ENCODE results near the gene PHF12. TPM values are rescaled to one million over a fixed set of nuclear protein-coding genes. Genes with fewer than 3 reads are reported as not detected.
A peak's percentile ranks its signal among the peaks of the same experiment; 100 is the strongest.

The PHF12 gene
- total and polyA plus RNA-seq, 7 donors = 6.9 to 54.3 (median 39.1) TPM

- no peak overlapping the region for H3K27ac ChIP-seq
- intact Hi-C loops (cut with DNase I) = no loop called here
Observed at GRCh38 chr17:28911411-28912045, 39.8 kb downstream of the PHF12 start.

GRCh38 chr17:28910534-28910933 lies 40.8 kb downstream of the PHF12 start:
- peaks cover 0 to 37% (median 34%) of the 10 kb centered on the region in 4 donors for H3K4me1 ChIP-seq
- H3K4me3 ChIP-seq = no peak overlapping the region

More at GRCh38 chr17:28911411-28912045, 39.8 kb downstream of the PHF12 start:
- H3K4me3 ChIP-seq = no peak overlapping the region
- TF ChIP-seq EP300 (IDR thresholded peaks at IDR 0.05) (no peak), POLR2AphosphoS5 (IDR thresholded peaks at IDR 0.05) (no peak), CTCF (IDR thresholded peaks at IDR 0.05) (no peak), POLR2A (IDR thresholded peaks at IDR 0.05) (no peak)
- no peaks in the 10 kb centered on the region for H3K9me3 ChIP-seq
- peaks cover 60 to 87% (median 71%) of the 10 kb centered on the region in 4 donors for H3K36me3 ChIP-seq
- 93 to 94% methylated on average over 13 of the region's 13 CpGs for WGBS, 2 donors
- peaks cover 0 to 30% (median 29%) of the 10 kb centered on the region in 4 donors for H3K4me1 ChIP-seq
- H3K27me3 ChIP-seq = no peaks in the 10 kb centered on the region
- DNase-seq = no peak

GRCh38 chr17:28908640-28909167 lies 42.6 kb downstream of the PHF12 start:
- Histone ChIP-seq H3K36me3 (peaks cover 51 to 70% (median 58%) of the 10 kb centered on the region in 4 donors), H3K27ac (peak overlapping the region; percentile 72 to 88 (median 84)), H3K27me3 (no peaks in the 10 kb centered on the region), H3K4me3 (no peak overlapping the region), H3K4me1 (peaks cover 0 to 37% (median 34%) of the 10 kb centered on the region in 4 donors), H3K9me3 (no peaks in the 10 kb centered on the region)
- peak; percentile 87 for DNase-seq
- 49 to 66% methylated on average over 6 of the region's 6 CpGs for WGBS, 2 donors
- TF ChIP-seq POLR2A (IDR thresholded peaks at IDR 0.05) = no peak
- TF ChIP-seq EP300 (IDR thresholded peaks at IDR 0.05) = no peak
- peak in 2 of 4 donors; percentile 20 to 63 for TF ChIP-seq POLR2AphosphoS5 (IDR thresholded peaks at IDR 0.05)
- TF ChIP-seq CTCF (IDR thresholded peaks at IDR 0.05) = no peak
- intact Hi-C loops (cut with DNase I) = no loop called here

More at GRCh38 chr17:28910534-28910933, 40.8 kb downstream of the PHF12 start:
- DNase-seq = no peak
- Histone ChIP-seq H3K36me3 (peaks cover 62 to 87% (median 70%) of the 10 kb centered on the region in 4 donors), H3K9me3 (no peaks in the 10 kb centered on the region), H3K27ac (no peak overlapping the region), H3K27me3 (no peaks in the 10 kb centered on the region)
- intact Hi-C loops (cut with DNase I) = no loop called here
- 88% methylated on average over 1 of the region's 1 CpG for WGBS, 2 donors
- no peak for TF ChIP-seq EP300 (IDR thresholded peaks at IDR 0.05)
- TF ChIP-seq CTCF (IDR thresholded peaks at IDR 0.05) = no peak

- Histone ChIP-seq H3K4me1 (peaks cover 0 to 42% (median 39%) of the 10 kb centered on the region in 4 donors), H3K27ac (peak overlapping the region; percentile 72 to 88 (median 84)), H3K27me3 (no peaks in the 10 kb centered on the region), H3K4me3 (no peak overlapping the region), H3K36me3 (peaks cover 43 to 62% (median 50%) of the 10 kb centered on the region in 4 donors), H3K9me3 (no peaks in the 10 kb centered on the region)
- no peak for DNase-seq
- intact Hi-C loops (cut with DNase I) = no loop called here
- WGBS, 2 donors = 77 to 85% methylated on average over 3 of the region's 3 CpGs
- TF ChIP-seq CTCF (IDR thresholded peaks at IDR 0.05) (no peak), POLR2A (IDR thresholded peaks at IDR 0.05) (no peak), POLR2AphosphoS5 (IDR thresholded peaks at IDR 0.05) (peak in 3 of 4 donors; percentile 17 to 42 (median 32)), EP300 (IDR thresholded peaks at IDR 0.05) (no peak)
Observed at GRCh38 chr17:28907709-28908475, 43.4 kb downstream of the PHF12 start.

Measured in sigmoid colon (tissue), 7 donors.